Tibial nerve (tissue), 4 donors: Measurements from ENCODE around the gene GTF2F2.

Source experiments
- CTCF ChIP-seq, 5 experiments: fragments of 200-600 bp in 3 of 5; fragments of 450-650 bp in 2 of 5; sonication (generic) in 3 of 5; IDR thresholded peaks; one replicate each; pipeline ENCODE4 v1.5.1; 2016 to 2019; ENCODE audit warnings: antibody characterized with exemption in 5 of 5, mild to moderate bottlenecking in 3 of 5, moderate library complexity in 2 of 5
- EP300 ChIP-seq, 2 donors: sonication (generic); formaldehyde crosslinking; IDR thresholded peaks; one replicate each; pipeline ENCODE4 v1.6.1; 2017; ENCODE audit warnings: antibody characterized with exemption in 2 of 2, mild to moderate bottlenecking in 1 of 2
- POLR2A ChIP-seq, 2 donors: fragments of 450-650 bp; IDR thresholded peaks; one replicate each; pipeline ENCODE4 v1.6.1; 2017; ENCODE audit warnings: antibody characterized with exemption in 2 of 2, mild to moderate bottlenecking in 2 of 2, moderate library complexity in 2 of 2

- TF ChIP-seq POLR2A (IDR thresholded peaks at IDR 0.05) (no peak), CTCF (IDR thresholded peaks at IDR 0.05) (no peak), EP300 (IDR thresholded peaks at IDR 0.05) (no peak)
Measured at GRCh38 chr13:45314822-45315221, 194.5 kb downstream of the GTF2F2 start.
